Right atrium auricular region (tissue), 2 donors: ENCODE data around the gene AIDA. TPM values are rescaled to one million over a fixed set of nuclear protein-coding genes. Genes with fewer than 3 reads are reported as not detected.

ENCODE experiments used
- total RNA-seq, 2 donors: library from RNA; depleted of rRNA; stranded (reverse); fragments of >200 nt; gene quantifications; one replicate each; pipeline ENCODE4 v1.1.0, GENCODE V29; 2016

AIDA gene
- total RNA-seq, 2 donors from 2014 or later = 40.0 to 42.4 TPM

Other genes with a start within 250 kb of the AIDA start
- under 1 TPM in 1 of 2 donors, not detected in 1; 0.16 TPM for gene HHIPL2, start 164.4 kb downstream of the AIDA start, total RNA-seq
- gene TAF1A, start 122.6 kb downstream of the AIDA start, total RNA-seq = 1 to 10 TPM; 1.3 to 2.7 TPM
- 10 to 100 TPM; 34.4 to 53.9 TPM for gene MIA3, start 94.4 kb downstream of the AIDA start, total RNA-seq
- gene BROX, start 73 bp upstream of the AIDA start, total RNA-seq = 10 to 100 TPM; 24.3 to 37.3 TPM
- gene FAM177B, start 24.7 kb upstream of the AIDA start, total RNA-seq = not detected
- gene DISP1, start 102.5 kb upstream of the AIDA start, total RNA-seq = 1 to 10 TPM; 6.2 to 8.3 TPM